GM12865 (cell line): ENCODE measurements around the gene ABI3BP.

ENCODE experiments used
- DNase-seq: peaks from one replicate; pipeline ENCODE4 v3.0.0; 2010; ENCODE audit warnings: low read depth
- H3K4me3 ChIP-seq: 2 replicates; pipeline ENCODE4 v1.5.1; 2011; ENCODE audit warnings: mild to moderate bottlenecking, low read depth, low read length, control low read depth
- TF ChIP-seq, protein P1 (sequence below): IDR thresholded peaks from 2 replicates; pipeline ENCODE4 v1.5.1; 2011; ENCODE audit warnings: low read length, control low read depth, low read depth, inconsistent platforms; ENCODE audit not compliant: insufficient read depth; ENCODE audit errors: missing control alignments

Gene ABI3BP

DNA sequence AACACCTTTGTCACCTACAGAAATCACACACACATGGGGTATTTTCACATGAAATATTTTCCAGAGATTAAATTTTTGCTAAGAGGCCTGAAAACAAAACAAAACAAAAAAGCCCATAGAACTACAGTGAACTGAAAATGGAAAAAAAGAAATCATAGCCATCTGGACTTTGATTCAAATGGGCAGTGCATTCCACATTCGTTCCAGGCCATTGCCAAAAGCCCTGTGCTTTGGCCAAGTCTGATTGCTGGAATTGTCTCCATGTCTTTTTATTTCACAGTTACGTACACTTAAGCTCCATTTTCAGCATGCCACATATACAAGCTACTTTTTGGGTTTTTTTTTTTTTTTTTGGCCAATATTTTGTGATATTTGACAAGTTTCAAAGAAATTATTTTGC lies 236.8 kb downstream of the ABI3BP start:
- H3K4me3 ChIP-seq = no peak overlapping the region
- DNase-seq = no peak
- TF ChIP-seq, protein P1, sequence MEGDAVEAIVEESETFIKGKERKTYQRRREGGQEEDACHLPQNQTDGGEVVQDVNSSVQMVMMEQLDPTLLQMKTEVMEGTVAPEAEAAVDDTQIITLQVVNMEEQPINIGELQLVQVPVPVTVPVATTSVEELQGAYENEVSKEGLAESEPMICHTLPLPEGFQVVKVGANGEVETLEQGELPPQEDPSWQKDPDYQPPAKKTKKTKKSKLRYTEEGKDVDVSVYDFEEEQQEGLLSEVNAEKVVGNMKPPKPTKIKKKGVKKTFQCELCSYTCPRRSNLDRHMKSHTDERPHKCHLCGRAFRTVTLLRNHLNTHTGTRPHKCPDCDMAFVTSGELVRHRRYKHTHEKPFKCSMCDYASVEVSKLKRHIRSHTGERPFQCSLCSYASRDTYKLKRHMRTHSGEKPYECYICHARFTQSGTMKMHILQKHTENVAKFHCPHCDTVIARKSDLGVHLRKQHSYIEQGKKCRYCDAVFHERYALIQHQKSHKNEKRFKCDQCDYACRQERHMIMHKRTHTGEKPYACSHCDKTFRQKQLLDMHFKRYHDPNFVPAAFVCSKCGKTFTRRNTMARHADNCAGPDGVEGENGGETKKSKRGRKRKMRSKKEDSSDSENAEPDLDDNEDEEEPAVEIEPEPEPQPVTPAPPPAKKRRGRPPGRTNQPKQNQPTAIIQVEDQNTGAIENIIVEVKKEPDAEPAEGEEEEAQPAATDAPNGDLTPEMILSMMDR = no peak

DNA sequence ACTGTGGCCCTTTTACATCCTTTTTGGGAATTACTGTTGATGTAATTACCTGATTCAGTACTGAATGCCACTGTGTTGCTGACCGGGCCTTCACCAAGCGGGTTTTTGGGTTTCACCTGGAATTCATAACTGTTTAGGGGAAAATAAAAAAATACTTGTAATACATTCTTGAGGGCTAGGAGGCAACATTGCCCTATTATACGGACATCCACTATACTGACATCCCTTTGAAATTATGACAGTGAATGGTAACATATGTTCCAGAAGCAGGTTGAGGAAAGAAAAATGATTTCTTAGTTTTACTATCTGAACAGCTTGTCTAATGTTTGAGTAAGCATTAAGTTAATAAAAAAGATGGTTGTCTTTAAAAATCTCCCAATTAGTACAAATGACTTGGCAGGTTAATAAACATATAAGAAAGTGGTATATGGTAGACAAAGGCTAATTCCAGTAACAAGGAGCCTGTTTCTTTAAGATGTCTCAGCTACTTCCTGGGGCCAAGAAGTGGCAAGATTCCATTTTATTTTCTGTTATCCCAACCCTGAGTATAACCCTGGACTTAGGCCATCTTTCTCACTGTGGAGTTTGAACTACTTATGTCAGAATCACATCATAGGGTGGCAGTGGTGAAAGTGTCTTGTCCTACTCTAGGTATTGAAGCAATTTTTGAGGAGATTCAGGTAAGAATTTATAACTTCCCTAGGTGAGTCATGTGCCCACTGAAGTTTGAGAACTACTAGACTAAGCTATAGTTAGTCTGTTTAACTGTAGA lies 238.5 kb downstream of the ABI3BP start:
- DNase-seq = no peak
- no peak overlapping the region for H3K4me3 ChIP-seq
- TF ChIP-seq, protein P1 = no peak

DNA sequence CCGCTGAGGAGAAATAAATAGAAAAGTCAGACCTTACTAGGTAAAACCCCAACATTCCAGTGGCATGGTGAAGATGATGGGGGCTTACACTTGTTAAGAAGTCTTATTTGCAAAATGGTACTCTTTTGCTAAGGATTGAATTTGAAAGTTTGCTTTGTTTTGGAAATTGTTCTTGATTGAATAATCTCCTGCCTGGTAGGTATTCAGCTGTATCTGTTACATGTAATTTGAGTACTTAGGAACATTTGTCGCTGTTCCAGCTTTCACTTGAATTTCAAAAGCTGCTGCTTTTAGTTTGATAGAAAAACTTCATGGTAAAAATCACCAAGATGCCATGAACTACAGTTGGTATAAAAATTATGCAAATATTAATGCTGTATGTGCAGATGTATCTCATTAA lies 239.4 kb downstream of the ABI3BP start:
- no peak overlapping the region for H3K4me3 ChIP-seq
- DNase-seq = no peak
- TF ChIP-seq, protein P1 = no peak

DNA sequence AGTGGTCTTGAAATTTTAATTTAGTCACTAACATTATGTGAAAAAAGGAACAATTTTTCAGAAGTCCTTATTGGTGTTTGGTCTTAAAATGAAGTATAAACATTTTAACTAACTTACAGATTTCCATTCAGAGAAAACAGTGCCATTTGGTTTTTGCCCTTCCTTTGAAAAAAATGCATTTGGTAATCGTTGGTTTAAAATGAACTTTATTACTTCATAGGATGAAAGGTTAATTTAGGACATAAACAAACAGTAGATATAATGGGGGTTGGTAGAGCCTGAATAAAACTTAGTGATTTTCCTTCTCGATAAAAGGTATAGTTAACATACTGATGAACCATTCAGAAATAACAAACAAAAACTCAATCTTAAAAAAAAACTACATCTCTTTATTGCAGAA lies 244.3 kb downstream of the ABI3BP start:
- no peak overlapping the region for H3K4me3 ChIP-seq
- TF ChIP-seq, protein P1 = no peak
- no peak for DNase-seq

DNA sequence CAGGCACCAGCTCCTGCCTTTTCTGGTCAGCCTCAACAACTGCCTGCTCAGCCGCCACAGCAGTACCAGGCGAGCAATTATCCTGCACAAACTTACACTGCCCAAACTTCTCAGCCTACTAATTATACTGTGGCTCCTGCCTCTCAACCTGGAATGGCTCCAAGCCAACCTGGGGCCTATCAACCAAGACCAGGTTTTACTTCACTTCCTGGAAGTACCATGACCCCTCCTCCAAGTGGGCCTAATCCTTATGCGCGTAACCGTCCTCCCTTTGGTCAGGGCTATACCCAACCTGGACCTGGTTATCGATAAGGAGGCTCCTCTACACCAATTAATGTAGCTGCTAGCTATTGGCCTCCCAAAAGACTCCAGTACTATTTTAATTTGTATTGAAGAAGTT lies 245.0 kb downstream of the ABI3BP start:
- H3K4me3 ChIP-seq = no peak overlapping the region
- no peak for DNase-seq
- TF ChIP-seq, protein P1 = no peak

DNA sequence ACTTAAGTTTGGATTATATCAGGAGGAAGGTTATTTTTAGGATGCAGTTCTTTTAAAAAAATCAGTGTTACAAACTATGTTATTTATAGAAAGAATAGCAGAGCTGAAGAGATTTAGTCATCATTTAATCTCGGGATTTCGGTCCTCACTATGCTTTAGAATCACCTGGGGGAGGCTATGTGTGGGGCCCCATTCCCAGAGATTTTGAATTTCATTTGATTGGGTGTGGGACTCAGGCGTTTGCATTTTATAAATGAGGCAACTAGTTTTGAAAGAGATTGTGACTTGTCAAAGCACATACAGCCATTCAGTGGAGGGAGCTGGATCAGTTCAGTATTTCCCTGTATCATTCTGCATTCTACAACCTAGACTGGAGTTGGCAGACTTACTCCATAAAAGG lies 247.1 kb downstream of the ABI3BP start:
- no peak overlapping the region for H3K4me3 ChIP-seq
- DNase-seq = no peak
- TF ChIP-seq, protein P1 = no peak

DNA sequence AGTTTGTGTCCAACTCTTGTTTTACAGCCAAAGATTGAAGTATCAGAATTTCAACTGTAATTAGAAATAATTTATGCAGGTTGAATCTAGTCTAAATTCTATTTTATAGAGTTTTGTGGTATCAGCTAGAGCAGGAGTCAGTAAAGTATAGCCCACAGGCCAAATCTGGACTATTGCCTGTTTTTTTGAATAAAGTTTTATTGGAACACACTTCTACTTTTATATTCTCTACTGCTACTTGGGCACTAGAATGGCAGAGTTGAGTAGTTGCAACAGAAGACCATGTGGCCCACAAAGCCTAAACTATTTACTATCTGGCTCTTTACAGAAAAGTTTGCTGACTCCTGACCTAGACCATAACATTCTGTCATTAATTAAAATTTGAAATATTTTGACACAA lies 247.6 kb downstream of the ABI3BP start:
- TF ChIP-seq, protein P1 = no peak
- no peak overlapping the region for H3K4me3 ChIP-seq
- no peak for DNase-seq
